Right lobe of liver (tissue), 4 donors: ENCODE results near the gene ZNF710.

ENCODE experiments used
- CTCF ChIP-seq, 4 donors: fragments of 200-600 bp in 3 of 4; fragments of 450-650 bp in 1 of 4; IDR thresholded peaks; one replicate each; pipeline versions ENCODE4 v1.5.1 to v1.8.0; 2016 to 2022; ENCODE audit warnings: antibody characterized with exemption in 4 of 4, mild to moderate bottlenecking in 2 of 4
- POLR2A ChIP-seq: fragments of 450-650 bp; IDR thresholded peaks from one replicate; pipeline ENCODE4 v1.6.1; 2017; ENCODE audit warnings: antibody characterized with exemption, mild to moderate bottlenecking
- donor health status: DM: no; HTN: no; CAD: no.
- donor health status: DM: no; HTN: no; CAD: no.
- donor health status: DM: no; HTN: yes; CAD: no.

- TF ChIP-seq POLR2A (no peak), CTCF (IDR thresholded peaks at IDR 0.05) (no peak)
Measured at GRCh38 chr15:90043530-90044010, 42.4 kb downstream of the ZNF710 start.
